IgD-negative memory B cell (primary cell): Measurements from ENCODE around the gene NDUFS7. TPM values are rescaled to one million over a fixed set of nuclear protein-coding genes. Genes with fewer than 3 reads are reported as not detected.
A peak's percentile ranks its signal among the peaks of the same experiment; 100 is the strongest.

Experiments
- H3K27ac Mint-ChIP-seq, 3 donors: one replicate each; pipeline ENCODE4 v1.8.0; 2020 to 2022; ENCODE audit warnings: mild to moderate bottlenecking in 3 of 3, mixed read lengths in 3 of 3, moderate library complexity in 1 of 3
- H3K27me3 Mint-ChIP-seq: one replicate; pipeline ENCODE4 v1.8.0; 2021; ENCODE audit warnings: mixed read lengths
- H3K36me3 Mint-ChIP-seq: one replicate; pipeline ENCODE4 v1.8.0; 2020; ENCODE audit warnings: mild to moderate bottlenecking, mixed read lengths
- H3K4me1 Mint-ChIP-seq, 3 donors: one replicate each; pipeline ENCODE4 v1.8.0; 2020 to 2022; ENCODE audit warnings: mixed read lengths in 3 of 3, mild to moderate bottlenecking in 1 of 3
- H3K4me3 Mint-ChIP-seq, 4 donors: one replicate each; pipeline ENCODE4 v1.8.0; 2020 to 2022; ENCODE audit warnings: mild to moderate bottlenecking in 4 of 4, mixed read lengths in 4 of 4, moderate library complexity in 3 of 4
- H3K9me3 Mint-ChIP-seq, 3 donors: one replicate each; pipeline ENCODE4 v1.8.0; 2020 to 2021; ENCODE audit warnings: mixed read lengths in 3 of 3, mild to moderate bottlenecking in 1 of 3
- polyA plus RNA-seq: library from polyadenylated mRNA; unstranded; fragments of 300-500 nt; fragmentation: Illumina TruSeq; gene quantifications from one replicate; pipeline ENCODE4 v1.2.3, GENCODE V29; 2021

NDUFS7 gene
- polyA plus RNA-seq, 1 donor from 2014 or later, result 233 TPM

DNA sequence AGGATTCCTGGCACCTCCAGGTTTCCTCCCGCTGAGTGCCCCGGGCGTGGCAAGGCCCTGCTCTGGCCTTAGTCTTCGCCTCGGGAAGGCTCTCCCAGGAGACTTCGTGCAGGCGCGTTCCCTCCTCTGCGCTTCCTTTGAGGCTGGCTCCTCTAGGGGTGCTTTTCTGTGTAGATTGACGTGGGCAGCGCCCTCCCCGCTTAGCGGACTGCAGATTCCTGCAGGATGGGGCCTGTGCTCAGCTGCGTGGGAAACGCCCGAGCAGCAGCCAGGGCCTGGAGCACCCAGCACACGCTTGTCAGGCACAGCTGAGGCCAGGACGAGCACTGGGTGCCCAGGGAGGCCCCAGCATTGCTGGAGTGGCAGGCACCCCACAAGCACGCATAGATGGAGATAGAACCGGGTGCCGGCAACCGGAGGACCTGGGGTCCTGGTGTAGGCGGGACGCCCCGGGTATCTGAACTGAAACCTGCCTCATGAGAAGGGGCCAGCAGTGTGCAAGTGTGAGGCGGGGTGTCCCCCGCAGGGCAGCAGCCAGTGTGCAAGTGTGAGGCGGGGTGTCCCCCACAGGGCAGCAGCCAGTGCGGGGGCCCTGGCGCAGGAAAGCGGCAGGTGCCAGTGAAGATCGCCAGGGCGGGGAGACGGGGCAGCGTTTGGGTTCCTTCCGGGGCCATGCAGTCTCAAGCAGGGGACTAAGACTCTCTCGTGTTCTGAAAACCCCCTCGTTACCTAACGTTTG, 3.4 kb downstream of the NDUFS7 start:
- Mint-ChIP-seq H3K9me3 (peaks cover 0 to 9% (median 0%) of the 10 kb centered on the region in 3 donors), H3K27me3 (peaks cover 4% of the 10 kb centered on the region), H3K4me1 (peaks cover 12 to 17% (median 15%) of the 10 kb centered on the region in 3 donors), H3K27ac (peak overlapping the region in 1 of 3 donors; percentile 83), H3K4me3 (peak overlapping the region in 2 of 4 donors; percentile 33 to 60), H3K36me3 (peaks cover 5% of the 10 kb centered on the region)

DNA sequence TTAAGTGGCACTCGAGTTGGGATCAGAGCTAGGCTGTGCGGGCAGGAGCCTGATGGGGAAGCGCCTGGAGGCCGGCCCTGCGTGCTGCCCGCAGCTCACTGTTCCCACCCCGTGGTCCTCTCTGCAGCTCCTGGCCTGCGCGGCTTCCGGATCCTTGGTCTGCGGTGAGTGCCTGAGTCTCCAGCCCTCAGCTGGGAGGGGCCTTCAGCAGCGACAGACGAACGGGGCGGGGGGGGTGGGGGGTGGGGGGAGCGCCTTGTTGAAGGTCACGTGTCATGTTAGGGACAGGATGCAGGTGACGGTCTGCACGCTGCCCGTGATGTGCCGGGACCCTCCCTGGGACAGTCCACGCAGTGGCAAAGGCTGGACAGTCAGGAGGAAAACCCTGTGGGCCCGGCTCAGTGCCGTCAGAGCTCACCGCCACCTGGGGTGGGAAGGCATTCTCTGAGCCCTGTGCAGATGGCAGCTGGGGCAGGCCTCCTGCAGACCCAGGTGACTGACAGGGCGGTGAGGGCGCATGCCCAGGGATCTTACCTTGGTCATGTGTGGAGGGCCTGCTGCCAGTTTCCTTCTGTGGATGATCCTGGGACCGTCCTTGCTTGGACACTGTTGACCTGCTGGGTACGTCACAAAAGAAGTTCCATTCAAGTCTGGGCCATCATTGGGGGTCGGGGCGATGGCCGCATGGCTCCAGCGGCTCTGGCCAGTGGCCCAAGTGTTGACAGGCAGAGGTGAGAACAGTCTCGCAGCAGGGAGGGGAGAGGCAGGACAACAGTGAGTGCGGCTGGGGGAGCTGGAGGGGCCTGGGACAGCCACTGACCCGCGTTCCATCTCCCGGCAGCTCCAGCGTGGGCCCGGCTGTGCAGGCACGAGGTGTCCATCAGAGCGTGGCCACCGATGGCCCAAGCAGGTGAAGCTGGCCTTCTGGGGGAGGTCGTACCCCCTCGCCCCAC, 4.3 kb downstream of the NDUFS7 start:
- H3K4me1 Mint-ChIP-seq, result peaks cover 10 to 14% (median 13%) of the 10 kb centered on the region in 3 donors
- peaks cover 0 to 7% (median 0%) of the 10 kb centered on the region in 3 donors for H3K9me3 Mint-ChIP-seq
- H3K4me3 Mint-ChIP-seq, result peak overlapping the region in 1 of 4 donors; percentile 53
- H3K36me3 Mint-ChIP-seq, result peaks cover 8% of the 10 kb centered on the region
- peaks cover 4% of the 10 kb centered on the region for H3K27me3 Mint-ChIP-seq
- H3K27ac Mint-ChIP-seq, result no peak overlapping the region

- H3K4me1 Mint-ChIP-seq, result peaks cover 4 to 8% (median 7%) of the 10 kb centered on the region in 3 donors
- H3K27me3 Mint-ChIP-seq, result peaks cover under 1% of the 10 kb centered on the region
- peaks cover 8% of the 10 kb centered on the region for H3K36me3 Mint-ChIP-seq
- H3K27ac Mint-ChIP-seq, result peak overlapping the region in 1 of 3 donors; percentile 76
- H3K9me3 Mint-ChIP-seq, result peaks cover 0 to under 1% (median 0%) of the 10 kb centered on the region in 3 donors
- H3K4me3 Mint-ChIP-seq, result peak overlapping the region in 1 of 4 donors; percentile 10
Observed at GRCh38 chr19:1388637-1389026, 4.9 kb downstream of the NDUFS7 start.

GRCh38 chr19:1389033-1389940, 5.6 kb downstream of the NDUFS7 start:
- Mint-ChIP-seq H3K27me3 (no peaks in the 10 kb centered on the region), H3K4me1 (peaks cover 3 to 8% (median 5%) of the 10 kb centered on the region in 3 donors), H3K27ac (peak overlapping the region in 2 of 3 donors; percentile 51 to 76), H3K36me3 (peaks cover 8% of the 10 kb centered on the region), H3K9me3 (no peaks in the 10 kb centered on the region), H3K4me3 (peak overlapping the region in 1 of 4 donors; percentile 10)

GRCh38 chr19:1390890-1391423, 7.2 kb downstream of the NDUFS7 start:
- Mint-ChIP-seq H3K36me3 (peaks cover 8% of the 10 kb centered on the region), H3K4me1 (peaks cover 0 to 4% (median 0%) of the 10 kb centered on the region in 3 donors), H3K27ac (no peak overlapping the region), H3K9me3 (no peaks in the 10 kb centered on the region), H3K27me3 (no peaks in the 10 kb centered on the region), H3K4me3 (no peak overlapping the region)

DNA sequence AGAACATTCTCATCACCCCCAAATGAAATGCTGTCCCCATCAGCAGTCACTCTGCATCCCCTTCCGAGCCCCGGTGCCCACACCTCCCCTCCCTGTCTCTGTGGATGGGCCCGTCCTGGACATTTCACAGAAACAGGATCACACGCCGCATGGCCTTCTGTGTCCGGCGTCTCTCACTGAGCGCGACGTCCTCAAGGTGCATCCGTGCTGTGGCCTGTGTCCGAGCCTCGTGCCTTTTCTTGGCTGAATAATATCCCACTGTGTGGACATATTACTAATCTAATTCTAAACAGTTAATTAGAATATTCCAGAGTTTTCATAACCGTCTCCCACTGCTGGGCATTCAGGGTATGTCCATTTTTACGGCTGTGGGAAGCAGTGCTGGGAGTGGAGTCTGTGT, 8.7 kb downstream of the NDUFS7 start:
- no peak overlapping the region for H3K27ac Mint-ChIP-seq
- H3K4me3 Mint-ChIP-seq, result peak overlapping the region in 1 of 4 donors; percentile 63
- peaks cover 7% of the 10 kb centered on the region for H3K36me3 Mint-ChIP-seq
- no peaks in the 10 kb centered on the region for H3K27me3 Mint-ChIP-seq
- H3K9me3 Mint-ChIP-seq, result no peaks in the 10 kb centered on the region
- peaks cover 0 to 2% (median 0%) of the 10 kb centered on the region in 3 donors for H3K4me1 Mint-ChIP-seq

- no peak overlapping the region for H3K27ac Mint-ChIP-seq
- no peaks in the 10 kb centered on the region for H3K27me3 Mint-ChIP-seq
- no peaks in the 10 kb centered on the region for H3K9me3 Mint-ChIP-seq
- H3K4me1 Mint-ChIP-seq, result peaks cover 0 to 2% (median 0%) of the 10 kb centered on the region in 3 donors
- no peak overlapping the region for H3K4me3 Mint-ChIP-seq
- peaks cover 7% of the 10 kb centered on the region for H3K36me3 Mint-ChIP-seq
Observed at GRCh38 chr19:1392939-1393530, 9.3 kb downstream of the NDUFS7 start.

DNA sequence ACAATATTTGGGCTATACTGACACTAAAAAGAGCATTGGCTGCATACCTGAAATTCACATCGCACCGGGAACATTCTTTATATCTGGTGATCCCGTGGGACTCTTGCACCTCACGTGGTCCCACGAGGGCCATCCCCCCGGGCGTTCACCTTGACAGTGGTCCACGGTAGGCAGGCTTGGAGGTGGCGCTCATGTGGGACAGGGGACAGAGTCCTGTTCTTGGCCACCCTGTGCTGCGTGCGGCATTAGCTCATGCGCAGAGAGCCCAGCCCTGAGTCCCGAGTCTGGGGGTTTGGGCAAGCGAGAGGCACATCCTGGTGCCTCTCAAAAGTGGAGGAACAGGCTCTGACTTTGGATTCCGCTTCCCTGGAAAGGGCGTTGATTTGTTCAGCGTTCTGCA, 10.1 kb downstream of the NDUFS7 start:
- H3K27me3 Mint-ChIP-seq, result no peaks in the 10 kb centered on the region
- no peaks in the 10 kb centered on the region for H3K9me3 Mint-ChIP-seq

DNA sequence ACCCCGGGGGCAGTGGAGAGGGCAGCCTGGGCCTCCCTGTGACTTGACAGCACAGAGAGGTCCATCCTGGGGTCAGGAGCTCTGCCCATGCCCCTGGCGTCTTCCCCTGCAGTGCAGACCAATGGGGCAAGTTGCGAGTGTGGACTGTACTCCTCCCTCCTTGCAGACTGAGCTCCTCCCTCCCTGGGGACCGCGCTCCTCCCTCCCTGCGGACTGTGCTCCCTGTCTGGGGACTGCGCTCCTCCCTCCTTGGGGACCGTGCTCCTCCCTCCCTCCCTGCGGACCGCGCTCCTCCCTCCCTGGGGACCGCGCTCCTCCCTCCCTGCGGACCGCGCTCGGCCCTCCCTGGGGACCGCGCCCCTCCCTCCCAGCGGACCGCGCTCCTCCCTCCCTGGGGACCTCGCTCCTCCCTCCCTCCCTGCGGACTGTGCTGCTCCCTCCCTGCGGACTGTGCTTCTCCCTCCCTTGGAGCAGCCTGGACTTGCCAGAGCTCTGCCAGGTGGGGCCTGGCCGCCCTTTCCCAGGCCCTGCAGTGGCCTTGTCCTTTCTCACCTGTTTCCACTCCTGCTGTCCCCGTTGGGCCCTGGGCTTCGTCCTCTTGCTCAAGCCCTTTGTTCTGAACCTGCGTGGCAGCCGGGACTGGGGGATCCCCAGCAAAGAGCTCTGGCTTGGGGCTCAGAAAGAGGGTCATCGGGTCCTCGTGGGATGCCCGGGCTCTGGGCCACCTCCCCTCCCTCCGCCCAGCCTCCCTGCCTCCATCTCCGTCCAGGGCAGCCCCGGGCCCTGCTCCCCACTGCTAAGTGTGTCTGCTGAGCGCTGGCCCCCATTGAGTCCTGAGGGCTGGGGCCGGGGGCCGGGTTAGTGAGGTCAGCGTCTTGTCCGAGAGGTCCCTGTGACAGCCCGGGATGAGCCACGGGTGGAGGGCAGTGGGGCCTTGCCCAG, 10.8 kb downstream of the NDUFS7 start:
- peaks cover 0 to 2% (median 0%) of the 10 kb centered on the region in 3 donors for H3K4me1 Mint-ChIP-seq
- H3K27me3 Mint-ChIP-seq, result no peaks in the 10 kb centered on the region
- peaks cover 3% of the 10 kb centered on the region for H3K36me3 Mint-ChIP-seq
- no peaks in the 10 kb centered on the region for H3K9me3 Mint-ChIP-seq
- no peak overlapping the region for H3K4me3 Mint-ChIP-seq
- H3K27ac Mint-ChIP-seq, result peak overlapping the region in 1 of 3 donors; percentile 62

More for the DNA sequence above, 10.1 kb downstream of the NDUFS7 start:
- peaks cover 0 to 2% (median 0%) of the 10 kb centered on the region in 3 donors for H3K4me1 Mint-ChIP-seq
- no peak overlapping the region for H3K4me3 Mint-ChIP-seq
- peak overlapping the region in 1 of 3 donors; percentile 62 for H3K27ac Mint-ChIP-seq
- H3K36me3 Mint-ChIP-seq, result peaks cover 6% of the 10 kb centered on the region

- Mint-ChIP-seq H3K4me1 (peaks cover 0 to 2% (median 0%) of the 10 kb centered on the region in 3 donors), H3K27ac (no peak overlapping the region), H3K9me3 (no peaks in the 10 kb centered on the region), H3K4me3 (no peak overlapping the region), H3K27me3 (no peaks in the 10 kb centered on the region), H3K36me3 (peaks cover 3% of the 10 kb centered on the region)
Observed at GRCh38 chr19:1395194-1396018, 11.7 kb downstream of the NDUFS7 start.

GRCh38 chr19:1396019-1396767, 12.5 kb downstream of the NDUFS7 start:
- no peaks in the 10 kb centered on the region for H3K9me3 Mint-ChIP-seq

More at GRCh38 chr19:1396019-1396767, 12.5 kb downstream of the NDUFS7 start:
- H3K27me3 Mint-ChIP-seq, result no peaks in the 10 kb centered on the region
- peaks cover 3% of the 10 kb centered on the region for H3K36me3 Mint-ChIP-seq
- H3K4me3 Mint-ChIP-seq, result no peak overlapping the region
- no peak overlapping the region for H3K27ac Mint-ChIP-seq
- H3K4me1 Mint-ChIP-seq, result peaks cover 0 to under 1% (median 0%) of the 10 kb centered on the region in 3 donors
